GM19395 (cell line): ENCODE measurements around the gene ZC2HC1C.

Source experiments
- ATAC-seq: cut with Tn5 transposase; IDR thresholded peaks from one replicate; pipeline ENCODE4 v1.9.1; 2021; ENCODE audit warnings: mild to moderate bottlenecking, moderate library complexity; ENCODE audit not compliant: unreplicated experiment

ZC2HC1C gene

GRCh38 chr14:75128596-75128990, 59.2 kb downstream of the ZC2HC1C start:
- no peak for ATAC-seq
